Nephron progenitor cell (in vitro differentiated cells): ENCODE results near the gene SPATA6L.
A peak's percentile ranks its signal among the peaks of the same experiment; 100 is the strongest.

Experiments
- DNase-seq: peaks from one replicate; pipeline ENCODE4 v3.0.0; 2021
- H3K27ac Mint-ChIP-seq: 2 replicates; pipeline ENCODE4 v1.8.0; 2021; ENCODE audit warnings: mild to moderate bottlenecking, moderate library complexity, mixed read lengths
- H3K27me3 Mint-ChIP-seq: 2 replicates; pipeline ENCODE4 v1.8.0; 2021; ENCODE audit warnings: mild to moderate bottlenecking, low read depth, mixed read lengths; ENCODE audit not compliant: poor library complexity
- H3K36me3 Mint-ChIP-seq: 2 replicates; pipeline ENCODE4 v1.8.0; 2021; ENCODE audit warnings: low read depth, mixed read lengths
- H3K4me1 Mint-ChIP-seq: 2 replicates; pipeline ENCODE4 v1.8.0; 2021; ENCODE audit warnings: mixed read lengths
- H3K4me3 Mint-ChIP-seq: 2 replicates; pipeline ENCODE4 v1.8.0; 2021; ENCODE audit warnings: mild to moderate bottlenecking, moderate library complexity, mixed read lengths
- H3K9me3 Mint-ChIP-seq: 2 replicates; pipeline ENCODE4 v1.8.0; 2021; ENCODE audit warnings: mild to moderate bottlenecking, moderate library complexity, mixed read lengths
- TF ChIP-seq, protein P1 (sequence below): fragments of 200-600 bp; sonication (generic); IDR thresholded peaks from 2 replicates; pipeline ENCODE4 v1.5.0; 2021; ENCODE audit warnings: antibody characterized with exemption

The SPATA6L gene

DNA sequence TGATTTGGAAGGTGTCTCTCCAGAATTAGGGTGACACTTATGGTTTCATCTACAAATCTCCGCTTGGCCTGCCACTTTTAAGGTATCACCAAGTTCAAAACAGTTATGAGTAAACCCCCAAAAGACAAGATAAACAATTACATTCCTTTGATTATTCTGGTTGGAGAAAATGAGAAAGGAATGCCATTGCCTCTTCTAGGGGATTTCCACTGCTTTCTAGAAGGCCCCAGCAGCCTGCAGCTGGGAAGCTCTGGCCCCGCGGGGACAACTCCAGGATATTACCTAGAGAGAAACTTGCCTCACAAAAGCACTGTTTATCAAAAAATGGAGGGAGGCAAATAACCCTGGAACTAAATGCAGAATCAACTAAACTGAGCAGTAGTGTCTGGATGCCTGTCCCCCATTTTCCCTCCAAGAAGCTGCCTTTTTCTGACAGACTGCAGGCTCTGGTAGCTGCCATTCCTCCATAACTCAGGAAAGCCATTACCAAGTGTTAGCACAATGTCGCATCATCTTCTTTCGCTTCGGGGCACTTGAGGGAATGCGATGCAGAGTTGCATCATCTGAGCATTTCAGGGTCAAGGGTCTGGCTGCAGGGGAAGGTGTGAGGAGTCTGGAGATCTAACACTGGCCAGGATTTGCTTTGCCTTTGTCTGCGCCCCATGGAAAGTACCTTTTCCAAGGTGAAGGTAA lies 75.7 kb downstream of the SPATA6L start:
- H3K9me3 Mint-ChIP-seq: no peaks in the 10 kb centered on the region
- TF ChIP-seq, protein P1, sequence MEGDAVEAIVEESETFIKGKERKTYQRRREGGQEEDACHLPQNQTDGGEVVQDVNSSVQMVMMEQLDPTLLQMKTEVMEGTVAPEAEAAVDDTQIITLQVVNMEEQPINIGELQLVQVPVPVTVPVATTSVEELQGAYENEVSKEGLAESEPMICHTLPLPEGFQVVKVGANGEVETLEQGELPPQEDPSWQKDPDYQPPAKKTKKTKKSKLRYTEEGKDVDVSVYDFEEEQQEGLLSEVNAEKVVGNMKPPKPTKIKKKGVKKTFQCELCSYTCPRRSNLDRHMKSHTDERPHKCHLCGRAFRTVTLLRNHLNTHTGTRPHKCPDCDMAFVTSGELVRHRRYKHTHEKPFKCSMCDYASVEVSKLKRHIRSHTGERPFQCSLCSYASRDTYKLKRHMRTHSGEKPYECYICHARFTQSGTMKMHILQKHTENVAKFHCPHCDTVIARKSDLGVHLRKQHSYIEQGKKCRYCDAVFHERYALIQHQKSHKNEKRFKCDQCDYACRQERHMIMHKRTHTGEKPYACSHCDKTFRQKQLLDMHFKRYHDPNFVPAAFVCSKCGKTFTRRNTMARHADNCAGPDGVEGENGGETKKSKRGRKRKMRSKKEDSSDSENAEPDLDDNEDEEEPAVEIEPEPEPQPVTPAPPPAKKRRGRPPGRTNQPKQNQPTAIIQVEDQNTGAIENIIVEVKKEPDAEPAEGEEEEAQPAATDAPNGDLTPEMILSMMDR: no peak
- no peaks in the 10 kb centered on the region for H3K36me3 Mint-ChIP-seq
- H3K27me3 Mint-ChIP-seq: peaks cover 4% of the 10 kb centered on the region
- DNase-seq: no peak
- H3K4me1 Mint-ChIP-seq: peaks cover 10% of the 10 kb centered on the region
- H3K27ac Mint-ChIP-seq: no peak overlapping the region
- no peak overlapping the region for H3K4me3 Mint-ChIP-seq

DNA sequence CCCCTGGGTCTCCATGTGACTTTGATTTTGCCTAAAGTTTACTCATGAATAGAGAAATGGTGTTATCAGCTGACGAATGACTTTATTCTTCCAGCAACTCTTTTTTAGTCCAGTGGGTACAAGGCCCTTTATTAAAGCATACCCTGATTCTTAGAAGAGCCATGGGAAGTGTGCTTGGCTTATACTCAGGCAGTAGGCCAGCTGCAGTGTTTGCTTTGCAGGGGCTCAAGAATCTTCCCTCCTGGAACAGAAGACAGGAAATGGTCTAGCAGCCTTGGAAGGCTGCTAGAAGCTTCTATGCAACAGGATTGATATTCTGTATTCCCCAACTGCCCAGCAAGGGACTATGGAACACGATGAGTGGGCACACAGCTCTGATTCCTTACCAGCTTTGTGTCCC lies 77.6 kb downstream of the SPATA6L start:
- Mint-ChIP-seq H3K36me3 (no peaks in the 10 kb centered on the region), H3K4me3 (no peak overlapping the region), H3K9me3 (no peaks in the 10 kb centered on the region), H3K4me1 (no peaks in the 10 kb centered on the region), H3K27ac (no peak overlapping the region), H3K27me3 (peaks cover 9% of the 10 kb centered on the region)
- TF ChIP-seq, protein P1: no peak
- no peak for DNase-seq

DNA sequence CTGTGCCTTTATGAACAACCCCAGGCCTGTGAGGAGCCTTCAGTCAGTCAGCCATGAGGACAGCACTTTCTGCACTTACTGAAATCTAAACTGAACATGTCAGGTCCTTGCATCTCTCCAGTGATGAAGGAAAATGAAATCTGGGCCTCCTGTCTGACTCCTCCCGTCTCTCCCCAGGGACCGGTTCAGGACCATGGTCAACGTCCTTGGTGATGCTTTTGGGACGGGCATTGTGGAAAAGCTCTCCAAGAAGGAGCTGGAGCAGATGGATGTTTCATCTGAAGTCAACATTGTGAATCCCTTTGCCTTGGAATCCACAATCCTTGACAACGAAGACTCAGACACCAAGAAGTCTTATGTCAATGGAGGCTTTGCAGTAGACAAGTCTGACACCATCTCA lies 81.1 kb downstream of the SPATA6L start:
- TF ChIP-seq, protein P1: no peak
- Mint-ChIP-seq H3K4me1 (no peaks in the 10 kb centered on the region), H3K27ac (no peak overlapping the region), H3K9me3 (no peaks in the 10 kb centered on the region), H3K4me3 (no peak overlapping the region), H3K36me3 (no peaks in the 10 kb centered on the region), H3K27me3 (peaks cover 8% of the 10 kb centered on the region)
- peak; percentile 27 for DNase-seq

DNA sequence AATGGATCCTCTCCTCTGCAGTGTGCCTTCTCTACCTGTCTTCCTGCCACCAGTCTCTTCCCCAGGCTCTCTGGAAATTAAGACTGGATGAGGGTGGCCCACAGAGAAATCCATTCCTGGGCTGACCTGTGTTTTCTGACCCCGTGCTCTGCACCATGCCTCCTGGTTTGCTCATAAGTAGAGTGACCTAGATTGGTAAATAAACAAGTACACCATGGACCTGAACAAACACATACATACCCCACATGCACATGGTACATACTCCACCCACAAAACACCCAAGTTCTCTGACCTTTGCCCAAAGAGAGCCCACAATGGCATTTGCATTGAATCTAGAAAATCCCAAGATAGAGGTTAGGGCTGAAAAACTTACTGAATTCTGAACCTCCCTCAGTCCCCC lies 81.6 kb downstream of the SPATA6L start:
- DNase-seq: no peak
- TF ChIP-seq, protein P1: no peak
- peaks cover 8% of the 10 kb centered on the region for H3K27me3 Mint-ChIP-seq
- H3K27ac Mint-ChIP-seq: no peak overlapping the region
- H3K4me3 Mint-ChIP-seq: no peak overlapping the region
- no peaks in the 10 kb centered on the region for H3K4me1 Mint-ChIP-seq
- no peaks in the 10 kb centered on the region for H3K36me3 Mint-ChIP-seq
- no peaks in the 10 kb centered on the region for H3K9me3 Mint-ChIP-seq

DNA sequence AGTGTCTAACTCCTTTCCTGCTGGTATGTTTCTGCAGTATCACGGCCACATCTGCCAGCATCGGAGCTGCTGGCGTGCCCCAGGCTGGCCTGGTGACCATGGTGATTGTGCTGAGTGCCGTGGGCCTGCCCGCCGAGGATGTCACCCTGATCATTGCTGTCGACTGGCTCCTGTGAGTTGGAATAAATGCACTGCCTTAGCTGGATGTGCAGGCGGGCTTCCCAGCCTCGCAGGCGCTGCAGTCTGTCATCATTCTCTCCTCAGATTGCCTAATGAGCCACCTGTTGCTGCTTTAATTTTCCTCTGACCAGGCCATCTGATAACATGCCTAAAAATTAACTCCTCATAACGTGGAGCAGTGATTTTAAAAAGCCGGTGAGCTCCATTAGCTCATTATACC lies 83.3 kb downstream of the SPATA6L start:
- TF ChIP-seq, protein P1: no peak
- H3K9me3 Mint-ChIP-seq: no peaks in the 10 kb centered on the region
- no peaks in the 10 kb centered on the region for H3K4me1 Mint-ChIP-seq
- DNase-seq: no peak
- no peak overlapping the region for H3K4me3 Mint-ChIP-seq
- H3K27me3 Mint-ChIP-seq: peaks cover 8% of the 10 kb centered on the region
- no peaks in the 10 kb centered on the region for H3K36me3 Mint-ChIP-seq
- no peak overlapping the region for H3K27ac Mint-ChIP-seq

DNA sequence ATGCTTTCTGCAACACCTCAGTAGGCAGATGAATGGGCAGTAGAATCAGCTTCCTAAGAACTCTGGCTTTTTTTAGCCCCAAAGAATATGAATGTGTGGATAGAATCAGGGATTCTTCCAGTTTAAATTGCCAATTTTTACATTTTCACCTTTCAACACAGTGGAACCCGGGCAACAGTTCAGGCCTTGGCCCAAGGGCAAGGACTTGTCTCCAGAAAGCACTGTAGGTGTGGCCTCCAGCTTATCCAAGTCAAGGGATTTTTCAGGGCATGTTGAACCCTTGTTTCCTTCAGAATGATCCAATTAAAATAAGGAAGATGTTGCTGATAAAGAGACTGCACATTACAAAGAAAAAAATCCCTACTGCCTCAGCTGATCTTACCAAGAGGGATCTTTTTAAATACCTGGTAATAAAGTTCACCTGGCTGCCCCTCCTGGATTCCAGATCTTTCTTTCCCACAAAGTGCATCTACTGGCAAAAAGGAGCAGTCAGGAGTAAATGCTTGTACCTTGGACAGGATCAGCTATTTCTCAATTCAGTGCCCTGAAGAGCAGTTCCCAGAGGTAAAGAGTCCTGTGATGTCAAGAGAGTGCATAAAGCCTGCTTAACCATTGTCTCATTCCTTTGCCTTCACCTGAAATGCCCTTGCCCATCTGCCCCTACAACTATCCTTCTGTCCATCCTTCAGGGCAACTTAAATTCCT lies 84.3 kb downstream of the SPATA6L start:
- no peaks in the 10 kb centered on the region for H3K9me3 Mint-ChIP-seq
- no peaks in the 10 kb centered on the region for H3K36me3 Mint-ChIP-seq
- DNase-seq: no peak
- H3K4me3 Mint-ChIP-seq: no peak overlapping the region
- H3K27me3 Mint-ChIP-seq: peaks cover 8% of the 10 kb centered on the region
- TF ChIP-seq, protein P1: no peak
- no peak overlapping the region for H3K27ac Mint-ChIP-seq
- no peaks in the 10 kb centered on the region for H3K4me1 Mint-ChIP-seq
